Measurements from ENCODE around the gene HSPA1B. TPM values are rescaled to one million over a fixed set of nuclear protein-coding genes. Genes with fewer than 3 reads are reported as not detected.
A peak's percentile ranks its signal among the peaks of the same experiment; 100 is the strongest.
"Not testable (repeated sequence)": the region's sequence is repeated elsewhere in the genome, so short reads cannot be mapped to it uniquely, and the experiment has no call there.

HSPA1B gene
- 100 to 1,000 TPM in 2 of 5 donors, 10 to 100 TPM in 3; 63.8 to 137 (median 79.9) TPM for polyA plus RNA-seq (ENCODE audit: insufficient read depth in 1 of 5, insufficient read length in 5 of 5, low replicate concordance in 1 of 5)
- long read RNA-seq, donor 1, transcript HSPA1B-201 (1 exons, 2,521 nt), result major isoform, 83 of 83 reads
- long read RNA-seq, donor 1, partial matches to known transcripts, result 0 of 83 reads
- long read RNA-seq, donor 1, other reads (novel, unspliced or antisense), result 0 of 83 reads
- long read RNA-seq, donor 2, transcript HSPA1B-201 (1 exons, 2,521 nt), result major isoform, 25 of 25 reads
- long read RNA-seq, donor 2, partial matches to known transcripts, result 0 of 25 reads
- long read RNA-seq, donor 2, other reads (novel, unspliced or antisense), result 0 of 25 reads
- long read RNA-seq, donor 3, transcript HSPA1B-201 (1 exons, 2,521 nt), result major isoform, 44 of 44 reads
- long read RNA-seq, donor 3, partial matches to known transcripts, result 0 of 44 reads
- long read RNA-seq, donor 3, other reads (novel, unspliced or antisense), result 0 of 44 reads
- long read RNA-seq, donor 4, transcript HSPA1B-201 (1 exons, 2,521 nt), result major isoform, 40 of 40 reads
- long read RNA-seq, donor 4, partial matches to known transcripts, result 0 of 40 reads
- long read RNA-seq, donor 4, other reads (novel, unspliced or antisense), result 0 of 40 reads
- long read RNA-seq, donor 5, transcript HSPA1B-201 (1 exons, 2,521 nt), result major isoform, 58 of 58 reads
- long read RNA-seq, donor 5, partial matches to known transcripts, result 0 of 58 reads
- long read RNA-seq, donor 5, other reads (novel, unspliced or antisense), result 0 of 58 reads
- long read RNA-seq, donor 6, transcript HSPA1B-201 (1 exons, 2,521 nt), result major isoform, 115 of 115 reads
- long read RNA-seq, donor 6, partial matches to known transcripts, result 0 of 115 reads
- long read RNA-seq, donor 6, other reads (novel, unspliced or antisense), result 0 of 115 reads
- long read RNA-seq, donor 7, transcript HSPA1B-201 (1 exons, 2,521 nt), result major isoform, 43 of 43 reads
- long read RNA-seq, donor 7, partial matches to known transcripts, result 0 of 43 reads
- long read RNA-seq, donor 7, other reads (novel, unspliced or antisense), result 0 of 43 reads
- long read RNA-seq, donor 8, transcript HSPA1B-201 (1 exons, 2,521 nt), result major isoform, 16 of 16 reads
- long read RNA-seq, donor 8, partial matches to known transcripts, result 0 of 16 reads
- long read RNA-seq, donor 8, other reads (novel, unspliced or antisense), result 0 of 16 reads

GRCh38 chr6:31827286-31828079 lies at the start of gene HSPA1B:
Gene HSPA1B (plus strand): TSS chr6:31827738. CDS start chr6:31827951, 213 bp downstream.
- DNase-seq, result peak; percentile 99 to 100

- DNase-seq, result no peak
Observed at GRCh38 chr6:31778193-31778592, 49.3 kb upstream of the HSPA1B start.

- DNase-seq, result no peak
Observed at GRCh38 chr6:31778999-31779885, 48.3 kb upstream of the HSPA1B start.

GRCh38 chr6:31779908-31780307 lies 47.6 kb upstream of the HSPA1B start:
- no peak for DNase-seq

GRCh38 chr6:31780507-31781243 lies 46.9 kb upstream of the HSPA1B start:
- DNase-seq, result no peak

- no peak for DNase-seq
Observed at GRCh38 chr6:31781244-31782125, 46.1 kb upstream of the HSPA1B start.

- no peak for DNase-seq
Observed at GRCh38 chr6:31782126-31782855, 45.2 kb upstream of the HSPA1B start.

- no peak for DNase-seq
Observed at GRCh38 chr6:31784098-31784925, 43.2 kb upstream of the HSPA1B start.

- DNase-seq, result no peak
Observed at GRCh38 chr6:31785475-31785874, 42.1 kb upstream of the HSPA1B start.

- peak in 1 of 2 donors; percentile 35 for DNase-seq
Observed at GRCh38 chr6:31791324-31792089, 36.0 kb upstream of the HSPA1B start.

GRCh38 chr6:31792090-31792374 lies 35.5 kb upstream of the HSPA1B start:
- DNase-seq, result no peak

GRCh38 chr6:31792761-31793171 lies 34.8 kb upstream of the HSPA1B start:
- DNase-seq, result no peak

- DNase-seq, result not testable (repeated sequence)
Observed at GRCh38 chr6:31793927-31794245, 33.7 kb upstream of the HSPA1B start.

GRCh38 chr6:31794294-31794865 lies 33.2 kb upstream of the HSPA1B start:
- no peak for DNase-seq

- DNase-seq, result no peak
Observed at GRCh38 chr6:31794866-31795615, 32.5 kb upstream of the HSPA1B start.
